Measurements from ENCODE around the gene CACNB2.

DNA sequence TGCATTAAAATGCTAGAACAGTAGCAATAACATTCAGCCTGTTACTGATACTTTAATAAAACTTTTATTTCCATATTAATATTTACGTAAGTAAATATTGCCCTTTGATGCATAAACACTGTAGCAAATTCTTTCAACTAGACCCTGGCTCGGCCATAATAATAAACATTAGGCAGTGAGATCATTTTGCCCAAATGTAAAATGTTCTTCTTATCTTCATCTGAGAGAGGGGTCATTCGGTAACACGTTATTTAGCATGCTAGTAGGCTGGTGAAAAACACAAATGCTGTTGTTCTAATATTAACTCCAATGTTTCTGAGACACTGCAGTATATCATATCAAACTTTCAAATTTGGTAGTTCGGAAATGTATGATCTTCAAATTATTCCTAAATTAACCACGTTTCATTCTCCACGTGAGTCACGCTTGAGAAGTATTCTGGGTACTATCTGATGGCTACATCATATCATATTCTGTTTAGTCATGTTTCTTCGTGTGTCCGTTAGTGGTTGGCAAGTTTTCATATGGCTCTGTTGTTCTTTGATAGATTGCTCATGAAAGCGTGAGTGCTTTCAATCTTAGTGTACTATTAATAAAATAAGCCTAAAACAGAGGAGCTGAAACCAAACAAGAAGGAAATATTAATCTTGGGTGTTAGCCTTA lies 365.4 kb downstream of the CACNB2 start:
- no peak for TF ChIP-seq CTCF (IDR thresholded peaks at IDR 0.05)
- TF ChIP-seq EP300 (IDR thresholded peaks at IDR 0.05): no peak
- TF ChIP-seq E2F6 (IDR thresholded peaks at IDR 0.05; ENCODE audit: borderline replicate concordance, low read depth): no peak
- no peak for TF ChIP-seq POLR2A (IDR thresholded peaks at IDR 0.05; ENCODE audit: low read length)
- TF ChIP-seq, protein P1, sequence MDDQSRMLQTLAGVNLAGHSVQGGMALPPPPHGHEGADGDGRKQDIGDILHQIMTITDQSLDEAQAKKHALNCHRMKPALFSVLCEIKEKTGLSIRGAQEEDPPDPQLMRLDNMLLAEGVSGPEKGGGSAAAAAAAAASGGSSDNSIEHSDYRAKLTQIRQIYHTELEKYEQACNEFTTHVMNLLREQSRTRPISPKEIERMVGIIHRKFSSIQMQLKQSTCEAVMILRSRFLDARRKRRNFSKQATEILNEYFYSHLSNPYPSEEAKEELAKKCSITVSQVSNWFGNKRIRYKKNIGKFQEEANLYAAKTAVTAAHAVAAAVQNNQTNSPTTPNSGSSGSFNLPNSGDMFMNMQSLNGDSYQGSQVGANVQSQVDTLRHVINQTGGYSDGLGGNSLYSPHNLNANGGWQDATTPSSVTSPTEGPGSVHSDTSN (IDR thresholded peaks at IDR 0.05): no peak

All from A549 (cell line).